NCI-H510A treated with DMSO at 0.1 percent for 48 hours (cell line): ENCODE data around the gene PA2G4.
"Not testable (repeated sequence)": the region's sequence is repeated elsewhere in the genome, so short reads cannot be mapped to it uniquely, and the experiment has no call there.

ENCODE experiments used
- DNase-seq: peaks from one replicate; lab custom pipeline; 2025; lab: John Stamatoyannopoulos, UW

The PA2G4 gene

DNA sequence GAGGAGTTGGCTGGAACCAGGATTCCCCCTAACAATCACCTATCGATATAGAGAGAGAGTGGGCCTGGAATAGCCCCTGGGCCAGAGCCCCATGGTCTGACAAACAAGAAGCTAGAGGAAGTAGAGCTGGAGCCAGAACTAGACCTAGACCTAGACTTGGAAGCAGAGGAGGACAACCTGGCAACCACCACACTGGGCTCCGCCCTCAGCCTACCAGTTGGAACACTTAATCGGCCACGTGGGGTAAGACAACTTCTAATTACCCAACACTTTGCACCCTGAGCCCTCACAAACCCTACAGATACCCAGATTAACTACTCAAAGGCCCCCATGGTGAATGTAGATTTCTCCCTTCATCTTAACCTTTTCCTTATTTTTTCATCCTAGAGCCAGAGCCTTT lies 4.6 kb upstream of the PA2G4 start:
- DNase-seq, result no peak

DNA sequence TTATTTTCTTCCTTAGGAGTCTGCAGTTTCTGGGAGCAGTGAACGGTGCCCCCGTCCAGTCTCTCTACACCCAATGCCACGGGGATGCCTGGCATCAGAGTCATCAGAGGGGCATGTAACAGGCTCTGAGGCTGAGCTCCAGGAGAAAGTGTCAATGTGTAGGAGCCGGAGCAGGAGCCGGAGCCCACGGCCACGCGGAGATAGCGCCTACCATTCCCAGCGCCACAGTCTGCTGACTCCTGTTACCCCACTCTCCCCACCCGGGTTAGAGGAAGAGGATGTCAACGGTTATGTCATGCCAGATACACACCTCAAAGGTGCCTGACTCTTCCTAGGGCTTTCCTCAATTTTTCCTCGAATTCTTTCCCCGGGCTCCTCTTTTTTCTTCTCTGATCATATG lies 3.3 kb upstream of the PA2G4 start:
- DNase-seq, result no peak

GRCh38 chr12:56102683-56103065 lies 1.7 kb upstream of the PA2G4 start:
- no peak for DNase-seq

DNA sequence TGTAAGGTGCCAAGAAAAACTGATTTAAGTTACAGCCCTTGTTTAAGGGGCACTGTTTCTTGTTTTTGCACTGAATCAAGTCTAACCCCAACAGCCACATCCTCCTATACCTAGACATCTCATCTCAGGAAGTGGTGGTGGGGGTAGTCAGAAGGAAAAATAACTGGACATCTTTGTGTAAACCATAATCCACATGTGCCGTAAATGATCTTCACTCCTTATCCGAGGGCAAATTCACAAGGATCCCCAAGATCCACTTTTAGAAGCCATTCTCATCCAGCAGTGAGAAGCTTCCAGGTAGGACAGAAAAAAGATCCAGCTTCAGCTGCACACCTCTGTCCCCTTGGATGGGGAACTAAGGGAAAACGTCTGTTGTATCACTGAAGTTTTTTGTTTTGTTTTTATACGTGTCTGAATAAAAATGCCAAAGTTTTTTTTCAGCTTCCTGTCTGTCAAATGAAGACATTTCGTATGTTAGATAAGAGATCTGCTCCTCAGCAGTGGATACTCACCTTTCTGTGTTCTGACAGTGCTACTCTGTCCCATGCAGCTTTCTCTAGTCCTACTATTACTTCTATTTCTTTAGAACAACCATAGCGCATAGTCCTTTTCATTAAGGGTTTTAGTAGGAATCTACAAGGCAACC lies 1.2 kb upstream of the PA2G4 start:
- DNase-seq, result no peak

DNA sequence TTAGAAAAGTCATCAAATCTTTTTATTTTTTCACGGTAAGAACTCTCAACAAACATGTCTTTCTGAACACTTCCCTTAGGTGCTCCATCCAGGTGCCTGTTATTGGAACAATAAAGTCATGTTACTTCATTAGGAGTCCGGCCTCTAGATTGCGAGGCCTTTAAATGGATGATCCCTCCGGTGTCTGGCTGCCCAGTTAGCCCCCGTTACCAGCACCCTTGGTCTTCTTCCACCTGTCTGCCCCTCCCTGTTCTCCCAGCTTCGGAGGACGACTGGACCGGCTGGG lies 593 bp upstream of the PA2G4 start:
- no peak for DNase-seq

GRCh38 chr12:56104815-56105608 lies 653 bp downstream of the PA2G4 start:
- DNase-seq, result no peak

DNA sequence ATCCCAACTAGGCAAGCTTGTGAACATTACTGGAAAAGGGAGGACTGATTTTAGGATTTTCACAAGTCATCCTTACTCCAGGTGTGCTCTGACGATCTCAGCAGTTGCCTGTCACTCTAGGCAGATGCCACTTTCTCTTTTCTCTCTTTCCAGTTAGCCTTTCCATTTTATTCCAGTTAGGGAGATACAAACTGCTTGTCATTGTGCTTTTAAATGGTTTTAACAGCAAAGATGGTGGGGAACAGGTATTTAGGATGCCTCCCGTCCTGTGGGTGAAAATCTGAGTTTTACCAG lies 1.2 kb downstream of the PA2G4 start:
- no peak for DNase-seq

- no peak for DNase-seq
These were observed 2.9 kb downstream of the PA2G4 start for GRCh38 chr12:56107242-56107641.

GRCh38 chr12:56110571-56110970 lies 6.2 kb downstream of the PA2G4 start:
- DNase-seq, result no peak

DNA sequence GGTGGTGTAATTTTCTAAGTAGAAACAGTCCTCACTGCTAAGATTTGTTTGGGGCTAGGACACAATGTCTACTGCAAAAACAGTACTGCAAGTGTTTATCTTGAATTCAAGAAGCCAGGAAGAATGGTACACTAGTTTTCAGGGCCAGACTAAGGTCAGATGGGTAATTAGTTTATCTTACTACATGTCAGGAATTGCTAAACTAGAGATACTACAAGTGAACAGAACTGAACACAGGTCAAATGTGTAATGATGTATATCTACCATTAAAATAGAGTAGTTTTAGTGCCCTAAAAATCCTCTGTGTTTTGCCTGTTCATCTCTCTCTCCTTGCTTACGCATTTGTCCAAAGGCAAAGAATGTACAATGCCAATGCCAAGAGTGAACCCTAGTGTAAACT lies 9.7 kb downstream of the PA2G4 start:
- no peak for DNase-seq

- peak; percentile 31 for DNase-seq
These were observed 11.0 kb downstream of the PA2G4 start for GRCh38 chr12:56115329-56115728.

DNA sequence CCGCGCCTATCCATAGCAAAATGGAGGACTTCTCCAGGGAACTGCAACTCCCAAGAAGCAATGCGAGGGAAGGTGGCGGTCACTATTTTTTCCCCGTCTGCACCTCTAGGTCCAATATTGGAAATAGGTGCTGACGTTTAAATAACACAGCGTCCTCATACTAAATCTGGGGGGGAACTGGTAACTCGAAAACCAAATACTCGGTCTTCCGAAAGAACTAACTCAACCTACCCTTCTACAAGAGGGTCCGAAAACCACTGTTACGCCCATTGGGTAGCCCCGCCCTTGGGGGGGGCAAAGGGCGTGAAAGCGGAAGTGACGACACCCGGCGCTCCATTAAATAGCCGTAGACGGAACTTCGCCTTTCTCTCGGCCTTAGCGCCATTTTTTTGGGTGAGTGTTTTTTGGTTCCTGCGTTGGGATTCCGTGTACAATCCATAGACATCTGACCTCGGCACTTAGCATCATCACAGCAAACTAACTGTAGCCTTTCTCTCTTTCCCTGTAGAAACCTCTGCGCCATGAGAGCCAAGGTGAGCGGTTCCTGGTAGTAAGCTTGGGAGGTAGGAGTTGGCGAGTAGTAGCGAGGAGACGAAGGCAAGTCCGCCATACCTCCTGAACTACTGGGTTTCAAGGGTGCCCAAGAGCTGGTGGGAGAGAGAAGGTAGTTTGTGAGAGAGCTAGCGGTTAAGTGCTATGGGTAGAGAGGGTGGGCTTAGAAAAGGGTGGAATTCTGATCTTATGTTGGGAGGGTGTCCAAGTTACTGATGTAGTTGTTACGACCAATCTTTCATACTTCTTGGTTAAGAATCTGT lies 12.1 kb downstream of the PA2G4 start, which contains the start of gene RPL41:
RPL41 (plus strand) TSS at position 367 of the 815 bp plus-strand sequence.
- peak; percentile 96 for DNase-seq

DNA sequence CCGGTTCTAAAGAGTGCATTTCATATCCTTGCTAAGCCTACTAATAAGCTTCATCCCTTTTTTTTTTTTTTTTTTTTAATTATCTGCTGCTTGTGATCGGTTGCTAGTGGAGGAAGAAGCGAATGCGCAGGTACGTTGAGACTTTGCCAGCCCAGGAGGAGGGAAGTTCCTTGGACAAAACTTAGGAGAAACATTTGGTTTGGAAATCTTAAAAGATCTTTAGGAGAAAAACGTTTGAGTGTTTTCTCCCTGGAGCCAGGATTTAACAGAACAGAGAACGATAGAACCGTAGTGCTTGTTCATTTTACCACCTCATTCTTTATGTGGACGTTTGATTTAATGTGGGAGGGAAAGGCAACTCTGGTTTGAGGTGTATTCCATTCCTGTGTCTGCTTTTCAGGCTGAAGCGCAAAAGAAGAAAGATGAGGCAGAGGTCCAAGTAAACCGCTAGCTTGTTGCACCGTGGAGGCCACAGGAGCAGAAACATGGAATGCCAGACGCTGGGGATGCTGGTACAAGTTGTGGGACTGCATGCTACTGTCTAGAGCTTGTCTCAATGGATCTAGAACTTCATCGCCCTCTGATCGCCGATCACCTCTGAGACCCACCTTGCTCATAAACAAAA lies 12.8 kb downstream of the PA2G4 start:
- DNase-seq, result not testable (repeated sequence)

DNA sequence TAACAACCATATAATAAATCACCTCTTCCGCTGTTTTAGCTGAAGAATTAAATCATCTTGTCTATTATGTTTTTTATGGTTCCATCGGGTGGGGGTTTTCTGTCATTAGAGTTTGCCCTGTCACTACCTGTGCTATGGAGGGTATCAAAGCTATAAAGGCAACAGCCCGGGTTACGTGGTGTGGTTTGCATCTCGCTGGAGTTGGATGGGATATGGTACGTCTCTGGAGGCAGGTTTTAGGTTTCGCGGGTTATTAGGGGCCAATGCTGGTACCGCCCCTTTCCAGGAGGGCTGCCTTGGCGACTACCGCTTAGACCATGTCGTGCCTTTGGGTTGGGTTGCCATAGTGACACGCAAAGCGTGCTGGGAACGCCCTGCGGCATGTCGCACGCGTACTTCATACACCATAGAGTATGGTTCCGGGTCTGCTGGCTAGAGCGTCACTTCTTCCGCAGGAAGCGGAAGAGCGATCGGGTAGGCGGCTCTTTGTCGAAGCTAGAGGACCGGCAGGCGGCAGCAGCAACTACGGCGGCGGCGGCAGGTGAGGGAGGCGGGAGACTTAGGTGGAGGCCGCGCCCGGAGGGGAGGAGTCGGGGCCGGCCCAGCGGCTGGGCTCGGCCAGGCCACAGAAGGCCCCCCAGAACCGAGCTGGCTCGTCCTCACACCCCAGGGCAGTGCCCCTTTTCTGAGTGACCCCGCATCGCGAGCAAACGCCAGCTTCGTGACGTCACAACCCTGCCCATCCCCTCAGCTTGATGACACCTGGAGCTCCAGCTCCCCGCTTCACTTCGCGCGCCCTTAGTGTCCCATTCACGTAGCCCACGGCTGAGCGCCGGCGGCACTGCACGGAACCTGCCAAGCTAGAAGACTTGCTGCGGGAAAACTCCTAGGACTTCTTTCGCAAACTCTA lies 13.7 kb downstream of the PA2G4 start, which contains the start of gene ZC3H10:
ZC3H10 (plus strand) TSS at position 489 of the 910 bp plus-strand sequence. CDS start 2,297 bp downstream, outside the sequence.
- peak; percentile 98 for DNase-seq

GRCh38 chr12:56118688-56119357 lies 14.5 kb downstream of the PA2G4 start:
- DNase-seq, result no peak

GRCh38 chr12:56119361-56119796 lies 15.0 kb downstream of the PA2G4 start:
- peak; percentile 78 for DNase-seq

- DNase-seq, result no peak
These were observed 15.9 kb downstream of the PA2G4 start for GRCh38 chr12:56120158-56120846.

GRCh38 chr12:56121204-56121870 lies 17.0 kb downstream of the PA2G4 start:
- DNase-seq, result no peak

DNA sequence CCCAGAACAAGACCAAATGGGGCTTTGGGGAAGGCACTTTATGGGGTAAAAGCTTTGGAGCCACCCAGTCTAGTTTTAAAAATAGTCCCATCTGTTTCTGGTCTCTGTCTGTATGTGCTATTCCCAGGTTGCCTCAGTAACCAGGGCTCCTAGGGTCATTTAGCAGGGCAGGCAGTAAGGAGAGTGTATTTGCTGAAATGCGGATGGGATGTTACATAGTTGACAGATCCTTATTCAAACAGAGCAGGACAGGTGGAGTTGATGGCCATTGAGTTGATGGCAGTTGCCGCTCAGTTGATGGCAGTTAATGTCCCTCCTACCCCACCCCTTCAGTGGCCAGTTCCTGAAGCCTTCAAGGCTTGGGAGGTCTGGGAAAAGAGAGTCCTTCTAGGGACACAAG lies 18.3 kb downstream of the PA2G4 start:
- peak; percentile 62 for DNase-seq

GRCh38 chr12:56124133-56124532 lies 19.8 kb downstream of the PA2G4 start:
- no peak for DNase-seq
